COLO668 (cell line): ENCODE results near the gene SLC16A12.
"Not testable (repeated sequence)": the region's sequence is repeated elsewhere in the genome, so short reads cannot be mapped to it uniquely, and the experiment has no call there.

Experiments used
- DNase-seq: peaks from one replicate; lab custom pipeline; 2025; ENCODE audit not compliant: unreplicated experiment; lab: John Stamatoyannopoulos, UW

Gene SLC16A12

DNA sequence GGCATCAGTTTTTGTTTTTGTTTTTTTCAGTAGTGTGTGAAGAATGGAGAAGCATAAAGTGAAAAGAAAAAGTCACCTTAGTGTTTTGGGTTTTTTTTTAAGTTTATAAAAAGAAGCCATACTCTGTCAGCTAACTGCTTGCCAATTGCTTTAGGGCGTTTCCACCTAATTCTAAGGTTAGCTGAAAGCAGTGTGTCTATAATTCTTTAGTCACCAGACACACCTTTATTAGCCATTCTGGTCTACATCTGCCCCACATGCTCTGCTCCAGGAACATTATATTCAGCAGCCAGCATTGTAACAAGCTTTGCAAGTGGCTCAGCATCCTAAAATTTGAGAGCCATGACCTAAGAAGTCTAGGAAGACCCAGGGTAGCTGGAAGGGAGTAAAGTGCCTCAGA is 14.1 kb upstream of the SLC16A12 start:
- DNase-seq = no peak

DNA sequence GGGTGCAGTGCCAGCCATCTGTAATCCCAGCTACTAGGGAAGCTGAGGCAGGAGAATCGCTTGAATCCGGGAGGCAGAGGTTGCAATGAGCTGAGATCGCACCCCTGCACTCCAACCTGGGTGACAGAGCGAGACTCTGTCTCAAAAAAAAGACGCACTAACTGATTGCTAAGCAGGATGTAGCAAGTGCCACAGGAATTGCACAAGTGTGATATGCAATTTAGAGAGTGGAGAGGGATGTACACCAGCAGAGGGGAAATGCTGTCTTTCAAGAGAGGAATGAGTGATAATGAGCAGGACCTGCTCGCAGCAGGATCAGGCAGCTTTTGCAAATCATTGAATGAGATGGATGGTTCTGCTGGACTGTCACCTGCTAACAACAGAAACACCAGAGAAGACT is 13.3 kb upstream of the SLC16A12 start:
- DNase-seq = no peak

DNA sequence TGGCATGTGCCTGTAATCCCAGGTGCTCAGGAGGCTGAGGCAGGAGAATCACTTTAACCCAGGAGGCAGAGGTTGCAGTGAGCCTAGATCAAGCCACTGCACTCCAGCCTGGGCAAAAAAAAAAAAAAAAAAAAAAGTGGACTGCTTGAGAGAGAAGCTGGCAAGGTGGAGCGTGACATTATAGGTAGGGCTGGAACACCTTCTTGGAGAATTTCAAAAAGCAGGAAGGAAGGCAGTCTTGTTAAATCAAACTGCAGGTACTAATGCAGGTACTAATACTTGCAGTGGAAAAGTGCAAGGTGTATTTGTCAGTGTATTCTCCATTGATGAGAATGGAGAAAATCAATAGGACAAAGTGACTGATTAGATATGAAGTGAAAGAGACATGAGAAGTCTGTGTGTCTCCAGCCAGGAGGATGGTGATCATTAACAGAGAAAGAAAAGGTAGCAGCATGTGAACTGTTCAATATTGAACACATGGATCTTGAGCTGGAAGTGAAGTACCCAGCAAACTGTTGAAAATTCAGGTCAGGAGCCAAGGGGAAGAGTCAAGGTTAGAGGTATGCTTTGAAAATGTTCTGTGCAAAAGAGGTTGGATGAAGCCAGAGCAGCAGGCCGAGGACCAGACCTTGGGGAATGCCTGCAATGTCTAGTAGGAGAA is 12.6 kb upstream of the SLC16A12 start:
- DNase-seq = no peak

DNA sequence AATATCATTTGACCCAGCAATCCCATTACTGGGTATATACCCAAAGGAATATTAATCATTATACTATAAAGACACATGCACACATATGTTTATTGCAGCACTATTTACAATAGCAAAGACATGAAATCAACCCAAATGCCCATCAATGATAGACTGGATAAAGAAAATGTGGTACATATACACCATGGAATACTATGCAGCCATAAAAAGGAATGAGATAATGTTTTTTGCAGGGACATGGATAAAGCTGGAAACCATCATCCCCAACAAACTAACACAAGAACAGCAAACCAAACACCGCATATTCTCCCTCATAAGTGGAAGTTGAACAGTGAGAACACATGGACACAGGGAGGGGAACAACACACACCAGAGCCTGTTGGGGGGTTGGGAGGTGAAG is 11.3 kb upstream of the SLC16A12 start:
- not testable (repeated sequence) for DNase-seq

DNA sequence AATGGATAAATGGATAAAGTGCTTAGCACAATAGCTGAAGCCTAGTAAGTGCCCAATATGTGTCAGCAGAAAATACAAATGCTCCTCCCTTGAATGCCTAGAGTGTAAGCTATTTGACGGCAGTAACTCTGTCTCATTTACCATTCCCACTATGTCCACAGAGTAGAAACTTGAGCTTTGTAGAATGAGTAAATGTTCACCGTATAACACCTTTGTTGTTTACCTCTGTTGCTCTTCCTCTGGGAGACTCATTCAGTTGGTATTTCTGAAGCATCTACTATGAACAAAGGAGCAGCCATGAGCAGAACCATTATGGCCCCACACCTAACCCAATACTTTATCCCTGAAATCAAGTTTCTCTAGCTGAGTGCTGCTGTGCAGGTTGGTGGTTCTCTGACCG is 8.4 kb upstream of the SLC16A12 start:
- no peak for DNase-seq

DNA sequence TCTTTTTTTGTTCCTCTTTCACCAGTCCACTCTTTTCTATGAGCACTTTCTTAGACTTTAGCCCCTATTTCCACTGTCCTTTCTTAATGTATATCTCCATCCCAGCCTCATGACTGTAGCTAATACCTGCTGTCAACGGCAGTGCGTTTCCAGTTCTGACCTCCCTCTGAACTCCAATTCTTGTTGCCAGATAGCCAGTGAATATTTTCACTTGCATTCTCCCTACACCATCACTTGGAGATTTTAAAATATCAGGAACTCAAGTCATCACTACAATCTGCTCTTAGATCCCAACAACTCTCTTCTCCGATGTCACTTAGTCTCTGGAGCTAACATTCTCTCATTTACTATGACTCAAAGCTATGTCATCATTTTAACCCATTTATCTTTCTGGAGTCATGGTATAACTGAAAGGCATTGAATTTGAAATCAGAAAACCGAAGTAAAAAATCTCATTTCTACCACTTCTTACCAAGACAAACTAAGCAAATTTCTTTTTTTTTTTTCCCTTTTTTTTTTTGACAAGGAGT is 5.1 kb upstream of the SLC16A12 start:
- no peak for DNase-seq

DNA sequence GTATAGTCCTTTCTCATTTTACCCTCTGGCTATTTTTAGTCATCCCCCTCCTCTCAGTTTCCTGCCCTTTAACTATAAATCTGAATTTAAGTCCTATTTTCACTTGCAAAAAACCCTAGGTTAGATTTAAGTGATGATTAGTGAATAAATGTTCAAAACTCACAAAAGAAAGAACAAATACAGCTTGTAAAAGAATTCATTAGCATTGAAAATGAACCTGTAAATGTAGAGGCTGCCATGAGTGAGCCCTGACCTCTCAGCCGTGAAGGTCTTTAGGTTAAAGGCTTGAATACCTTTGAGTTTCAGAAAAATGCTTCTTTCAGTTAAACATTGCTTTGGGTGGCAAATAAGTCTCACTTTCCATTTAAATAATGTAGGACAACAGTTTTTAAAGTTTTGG is 2.0 kb upstream of the SLC16A12 start:
- DNase-seq = no peak

DNA sequence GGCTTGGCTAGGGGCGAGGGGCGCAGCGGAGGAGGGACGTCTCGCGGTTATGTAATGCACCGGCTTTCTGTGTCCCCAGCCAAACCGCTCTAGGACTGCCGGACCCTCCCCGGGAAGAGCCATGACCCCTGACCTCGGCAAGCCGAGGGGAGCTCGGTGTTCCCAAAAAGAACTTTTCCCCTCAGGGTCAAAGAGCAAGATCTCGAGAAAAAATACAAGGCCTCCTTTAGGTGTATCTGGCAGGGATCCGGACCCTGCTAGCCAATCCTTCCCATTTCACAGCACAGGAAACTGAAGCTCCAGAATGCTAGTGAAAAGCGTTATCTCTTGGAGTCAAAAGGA is 590 bp upstream of the SLC16A12 start:
- DNase-seq = no peak

DNA sequence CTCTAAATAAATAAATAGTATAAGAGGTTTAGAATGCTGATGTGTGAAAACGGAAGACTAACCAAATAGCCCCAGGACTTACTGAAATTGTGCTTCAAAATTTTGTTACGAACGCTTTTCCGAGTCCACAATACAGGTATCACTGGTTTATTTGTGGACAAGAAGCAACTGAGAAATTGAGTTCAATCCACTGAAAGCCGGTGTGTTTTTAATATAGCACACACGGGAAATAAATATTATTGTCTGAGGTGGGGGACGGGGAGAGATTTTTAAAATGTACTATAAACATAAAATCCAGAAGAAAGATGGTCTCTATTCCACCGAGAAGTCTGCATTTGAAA is 598 bp downstream of the SLC16A12 start:
- no peak for DNase-seq

DNA sequence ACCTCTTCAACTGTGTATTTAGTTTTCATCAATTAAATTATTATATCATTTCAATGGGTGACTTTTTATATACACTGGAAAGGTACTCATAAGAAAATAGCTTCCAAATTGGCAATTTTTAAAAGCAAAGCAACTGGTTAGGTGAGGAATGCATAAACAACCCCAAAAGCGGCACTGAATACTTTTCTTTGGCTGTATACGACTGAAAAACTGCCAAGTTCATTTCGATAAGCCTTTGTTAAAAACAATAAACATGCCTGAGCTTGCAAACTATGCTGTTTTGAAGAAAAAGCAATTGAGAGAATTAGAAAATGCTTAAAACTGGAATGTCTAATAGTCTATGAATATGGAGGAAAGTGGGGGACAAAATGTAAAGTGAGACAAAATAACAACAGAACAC is 2.9 kb downstream of the SLC16A12 start:
- no peak for DNase-seq

DNA sequence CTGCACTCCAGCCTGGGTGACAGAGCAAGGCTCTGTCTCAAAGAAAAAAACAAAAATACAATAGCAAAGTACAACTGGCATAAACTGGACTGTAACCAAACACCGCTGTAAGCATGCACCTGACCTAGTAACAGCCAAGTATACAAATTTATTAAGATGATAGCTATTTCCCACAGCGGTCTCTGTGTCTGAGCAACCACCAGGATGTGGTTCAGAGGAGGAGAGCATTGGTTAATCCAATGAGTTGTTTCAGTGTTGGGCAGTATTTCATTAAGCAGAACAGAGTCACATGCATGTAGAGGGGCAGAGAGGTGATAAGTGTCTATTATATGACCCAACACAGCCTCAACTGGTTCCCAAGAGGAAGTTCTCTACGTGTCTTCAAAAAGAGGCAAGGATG is 4.0 kb downstream of the SLC16A12 start:
- DNase-seq = no peak

DNA sequence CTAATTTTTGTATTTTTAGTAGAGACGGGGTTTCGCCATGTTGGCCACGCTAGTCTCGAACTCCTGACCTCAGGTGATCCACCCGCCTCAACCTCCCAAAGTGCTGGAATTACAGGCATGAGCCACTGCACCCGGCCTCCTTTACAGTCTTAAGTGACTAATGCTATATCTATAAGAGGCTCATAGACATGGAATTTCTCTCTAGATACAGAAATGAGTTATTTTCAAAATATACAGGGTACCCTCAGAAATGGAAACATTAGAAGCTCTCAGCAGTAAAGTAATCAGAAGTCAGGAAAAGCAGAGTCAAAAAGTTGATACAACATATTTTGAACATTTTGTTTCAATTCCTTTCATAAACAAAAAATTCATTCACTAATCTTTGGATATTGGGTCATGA is 5.7 kb downstream of the SLC16A12 start:
- DNase-seq = not testable (repeated sequence)

DNA sequence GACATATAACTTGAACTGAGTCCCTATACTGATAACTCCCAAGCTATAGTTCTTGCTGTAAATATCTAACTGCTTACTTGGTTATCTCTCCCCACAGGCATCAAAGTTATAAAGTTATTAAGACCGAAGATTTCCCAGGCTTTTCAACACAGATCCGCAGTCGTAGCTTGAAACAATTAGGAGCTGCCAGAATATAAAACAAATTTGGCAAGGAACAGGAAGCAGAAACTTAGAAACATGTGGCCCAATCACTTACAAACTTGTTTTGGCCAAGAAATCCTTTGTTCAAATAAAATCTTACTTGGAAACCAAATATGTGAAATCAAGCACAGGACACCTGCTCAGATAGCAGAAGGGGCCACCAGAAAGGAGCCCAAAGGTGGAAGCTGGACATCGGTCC is 9.0 kb downstream of the SLC16A12 start:
- DNase-seq = no peak

DNA sequence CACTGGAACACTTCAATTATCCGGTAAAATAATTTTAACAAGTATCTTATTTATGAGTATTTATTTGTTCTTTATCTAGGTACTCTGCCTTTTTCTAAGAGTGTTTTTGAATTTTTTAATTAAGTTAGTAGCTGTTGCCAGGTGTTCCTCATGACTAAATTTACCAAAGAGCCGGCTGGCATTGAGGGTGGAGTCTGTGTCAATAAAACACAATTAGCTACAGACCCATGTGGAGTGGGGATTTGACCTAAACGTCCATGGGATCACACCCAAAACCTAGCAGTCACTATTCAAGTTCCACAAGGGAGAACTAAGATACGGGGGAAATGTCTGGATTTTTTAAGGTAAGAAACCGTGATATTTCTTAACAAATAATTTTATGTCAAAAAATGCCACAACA is 9.8 kb downstream of the SLC16A12 start:
- DNase-seq = peak; percentile 18

DNA sequence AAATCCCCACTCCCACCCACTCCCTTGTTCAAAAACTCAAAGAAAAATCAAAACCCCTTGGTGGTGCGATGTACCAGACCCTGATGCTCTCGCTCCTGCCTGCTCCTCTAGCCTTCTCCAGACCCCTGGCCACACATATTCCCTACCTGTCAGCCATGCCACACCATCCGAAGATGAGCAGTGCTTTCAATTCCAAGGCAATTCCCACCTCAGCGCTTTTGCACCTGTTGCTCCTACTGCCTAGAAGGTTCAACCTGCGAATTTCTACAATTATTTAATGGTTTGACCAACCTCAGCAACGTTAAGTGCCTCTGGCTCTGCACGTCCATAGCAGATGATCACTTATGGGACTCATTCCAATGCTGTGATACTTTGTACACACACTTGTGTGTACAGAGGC is 11.1 kb downstream of the SLC16A12 start:
- DNase-seq = no peak

DNA sequence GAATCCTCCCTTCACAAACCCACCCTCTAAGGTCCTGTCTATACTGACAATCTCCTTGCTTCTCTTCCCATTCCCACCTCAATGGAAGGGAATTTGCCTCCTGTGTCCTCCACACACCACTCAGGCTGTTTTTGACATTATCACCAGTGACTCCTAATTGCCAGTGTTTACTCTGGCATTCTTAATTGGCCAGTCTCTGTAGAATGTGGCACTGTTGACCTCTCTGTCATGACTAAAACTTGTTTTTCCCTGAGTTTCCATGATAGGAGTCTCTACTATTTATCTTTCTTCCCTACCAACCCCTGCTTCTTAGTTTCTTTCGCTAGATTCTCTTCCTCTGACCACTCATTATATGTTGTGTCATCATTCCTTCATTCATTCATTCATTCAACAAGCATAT is 12.1 kb downstream of the SLC16A12 start:
- DNase-seq = no peak

DNA sequence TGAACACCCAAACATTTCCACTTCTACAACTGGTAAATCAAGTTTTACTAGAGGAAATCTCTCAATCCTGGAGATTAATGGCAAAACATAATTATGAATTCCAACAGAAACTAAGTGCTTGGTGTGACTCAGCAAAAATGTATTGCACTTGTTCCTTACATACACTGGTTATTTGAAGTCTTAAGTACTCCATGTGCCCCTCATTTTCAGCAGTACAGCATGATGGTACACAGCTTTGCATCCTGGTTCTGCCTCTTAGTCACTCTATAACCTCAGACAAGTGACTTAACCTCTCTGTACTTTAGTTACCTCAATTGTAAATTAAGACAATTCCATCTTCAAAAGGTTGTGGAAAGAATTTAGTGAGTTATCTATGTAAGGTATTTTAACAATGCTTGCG is 12.9 kb downstream of the SLC16A12 start:
- DNase-seq = no peak

DNA sequence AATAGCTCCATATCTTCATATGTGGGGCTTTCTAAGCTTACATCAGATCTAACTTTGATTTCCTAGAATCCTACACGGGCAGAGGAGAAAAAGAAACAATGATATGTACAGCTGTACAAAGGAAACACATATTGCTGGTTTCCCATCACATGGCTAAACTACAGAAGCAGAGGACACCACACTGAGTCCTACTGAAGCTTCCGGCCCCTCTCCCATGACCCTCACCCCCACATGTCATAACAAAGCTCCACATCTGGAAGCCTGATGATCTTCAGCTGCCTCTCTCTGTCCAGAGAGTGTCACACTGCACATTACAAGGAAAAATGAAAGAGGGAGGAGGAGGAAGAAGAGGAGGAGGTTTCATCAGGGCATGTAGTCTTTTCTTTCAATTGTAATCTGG is 14.0 kb downstream of the SLC16A12 start:
- DNase-seq = no peak

DNA sequence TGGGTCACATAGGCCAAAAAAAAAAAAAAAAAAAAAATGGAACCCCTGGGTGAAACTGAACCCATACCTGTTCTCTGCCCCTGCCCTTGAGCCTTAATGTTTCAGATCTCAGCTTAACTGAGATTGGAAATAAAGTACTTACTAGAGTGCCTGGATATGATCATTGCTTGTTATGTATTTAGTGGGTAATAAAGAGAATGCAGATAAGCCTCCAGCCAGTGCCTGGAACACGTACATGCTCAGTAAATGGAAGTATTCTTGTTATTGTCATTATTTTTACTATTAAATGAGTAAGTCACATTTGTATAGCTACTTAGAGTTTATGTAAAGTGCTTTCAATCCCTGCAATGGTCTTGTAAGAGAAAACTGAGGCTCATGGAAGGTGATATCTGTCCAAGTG is 14.7 kb downstream of the SLC16A12 start:
- no peak for DNase-seq

DNA sequence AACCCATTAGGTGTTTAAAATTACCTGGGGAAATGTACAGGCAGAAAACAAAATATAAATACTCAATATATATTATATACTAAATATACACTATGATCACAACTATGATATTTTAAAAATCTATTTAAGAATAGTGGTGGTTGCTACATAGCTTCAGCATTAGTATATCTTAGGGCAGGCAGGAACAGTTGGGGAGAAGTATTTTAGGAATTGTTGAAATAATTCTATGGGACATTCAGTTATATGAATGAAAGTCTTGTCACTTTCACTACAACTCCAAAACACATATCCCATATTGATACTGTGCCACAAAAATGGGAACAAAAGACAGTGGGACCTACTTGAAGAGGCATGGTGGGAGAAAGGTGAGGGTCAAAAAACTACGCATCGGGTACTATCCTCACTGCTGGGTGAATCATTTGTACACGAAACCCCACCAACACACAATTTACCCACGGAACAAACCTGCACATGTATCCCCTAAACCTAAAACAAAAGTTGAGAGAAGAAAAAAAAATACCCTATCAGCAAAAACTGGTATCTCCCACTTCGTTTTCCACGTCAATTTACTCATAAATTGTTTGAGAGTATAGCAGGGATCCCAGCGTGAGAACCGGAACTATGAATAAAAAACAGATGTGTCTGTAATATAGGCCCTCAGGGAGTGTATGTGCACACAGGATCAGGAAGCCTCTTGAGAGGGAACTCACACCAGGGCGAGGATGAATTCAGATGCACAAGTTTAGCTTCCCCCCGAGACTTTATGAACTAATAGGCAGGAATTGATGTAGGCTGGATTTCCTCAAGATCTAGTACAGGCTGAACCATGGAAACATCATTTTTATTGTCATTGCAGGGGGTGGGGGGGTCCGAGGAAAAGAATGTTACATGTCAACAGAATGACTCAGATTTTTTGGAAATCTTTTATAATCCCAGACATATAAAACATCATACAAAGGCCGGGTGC is 16.2 kb downstream of the SLC16A12 start:
- DNase-seq = no peak

DNA sequence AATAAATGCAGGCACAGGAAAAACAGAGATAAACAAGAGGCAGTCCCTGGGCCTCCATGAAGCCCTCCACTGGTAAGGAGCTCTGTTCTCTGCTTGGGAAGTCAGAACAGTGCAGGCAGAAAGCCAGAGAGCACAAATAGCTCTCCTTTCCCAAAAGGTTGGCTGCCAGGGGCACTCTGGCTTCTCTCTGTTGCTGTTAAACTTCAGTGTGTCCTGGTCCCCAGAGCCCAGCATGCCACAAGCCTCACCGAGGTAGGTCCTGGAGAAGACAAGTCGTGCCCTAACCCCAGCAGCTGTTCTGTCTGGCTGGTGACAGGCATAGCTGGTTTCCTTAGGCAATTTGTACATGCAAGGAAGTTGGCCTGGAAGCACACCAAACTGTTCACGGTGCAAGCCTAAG is 17.3 kb downstream of the SLC16A12 start:
- no peak for DNase-seq

DNA sequence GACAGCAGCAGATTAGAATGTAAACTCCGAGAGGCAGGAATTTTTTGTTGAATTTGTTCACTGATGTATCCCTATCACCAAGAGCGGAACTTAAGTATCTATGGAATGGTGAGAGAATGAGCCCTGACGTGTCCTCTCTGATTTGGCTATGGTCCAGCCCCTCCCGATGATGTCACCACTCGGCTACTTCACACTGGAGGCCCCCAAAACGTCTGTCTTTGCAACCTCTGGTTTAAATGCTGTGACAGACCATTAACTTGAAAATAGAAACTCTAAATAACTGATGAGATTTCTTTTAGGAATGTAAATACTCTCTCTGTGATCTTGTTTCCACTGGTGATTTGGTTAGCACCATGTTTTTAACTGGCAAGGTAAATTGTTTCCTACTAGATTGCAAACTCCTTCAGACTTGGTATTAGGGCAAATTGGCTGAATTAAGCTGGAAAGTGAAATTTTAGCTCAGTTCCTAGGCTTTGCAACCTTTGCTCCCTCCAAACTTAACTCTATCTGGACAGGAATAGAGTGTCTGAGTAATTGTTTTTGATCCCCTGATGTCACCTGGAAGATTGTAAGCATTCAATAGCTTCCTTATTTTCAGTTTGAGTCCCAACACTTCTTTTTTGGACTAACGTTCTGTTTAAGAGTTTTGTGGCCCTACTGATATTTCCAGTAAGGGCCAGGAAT is 19.1 kb downstream of the SLC16A12 start:
- DNase-seq = no peak
